Measurements from ENCODE around the gene FAM217B.

The FAM217B gene

GRCh38 chr20:59984541-59984940 is 44.4 kb downstream of the FAM217B start:
- no peak overlapping the region for H3K4me3 ChIP-seq (replicated peaks; ENCODE audit: insufficient read depth, low read length)
- peak in 1 of 2 experiments; percentile 62 for DNase-seq (ENCODE audit: low read depth in 1 of 2, low spot score in 1 of 2)
- no peak for TF ChIP-seq REST (IDR thresholded peaks at IDR 0.05; ENCODE audit: insufficient replicate concordance, low read depth)
- TF ChIP-seq CTCF (IDR thresholded peaks at IDR 0.05; ENCODE audit: insufficient read depth, low read length): no peak
- no peak for TF ChIP-seq POLR2AphosphoS5 (IDR thresholded peaks at IDR 0.05; ENCODE audit: low read depth)
- TF ChIP-seq SPI1 (IDR thresholded peaks at IDR 0.05; ENCODE audit: borderline replicate concordance, low read depth): no peak
- TF ChIP-seq GABPA (IDR thresholded peaks at IDR 0.05; ENCODE audit: low read depth): no peak
- H3K27me3 ChIP-seq (ENCODE audit: insufficient read depth, poor library complexity, severe bottlenecking): no peaks in the 10 kb centered on the region
- peak overlapping the region; percentile 77 for H3K27ac ChIP-seq (replicated peaks)

GRCh38 chr20:59985164-59985563 is 45.0 kb downstream of the FAM217B start:
- Histone ChIP-seq H3K27me3 (ENCODE audit: insufficient read depth, poor library complexity, severe bottlenecking) (no peaks in the 10 kb centered on the region), H3K27ac (replicated peaks) (peak overlapping the region; percentile 77), H3K4me3 (replicated peaks; ENCODE audit: insufficient read depth, low read length) (no peak overlapping the region)
- no peak for DNase-seq (ENCODE audit: low read depth in 1 of 2, low spot score in 1 of 2)
- TF ChIP-seq POLR2AphosphoS5 (IDR thresholded peaks at IDR 0.05; ENCODE audit: low read depth) (no peak), GABPA (IDR thresholded peaks at IDR 0.05; ENCODE audit: low read depth) (no peak), REST (IDR thresholded peaks at IDR 0.05; ENCODE audit: insufficient replicate concordance, low read depth) (no peak), CTCF (IDR thresholded peaks at IDR 0.05; ENCODE audit: insufficient read depth, low read length) (no peak), SPI1 (IDR thresholded peaks at IDR 0.05; ENCODE audit: borderline replicate concordance, low read depth) (no peak)

DNA sequence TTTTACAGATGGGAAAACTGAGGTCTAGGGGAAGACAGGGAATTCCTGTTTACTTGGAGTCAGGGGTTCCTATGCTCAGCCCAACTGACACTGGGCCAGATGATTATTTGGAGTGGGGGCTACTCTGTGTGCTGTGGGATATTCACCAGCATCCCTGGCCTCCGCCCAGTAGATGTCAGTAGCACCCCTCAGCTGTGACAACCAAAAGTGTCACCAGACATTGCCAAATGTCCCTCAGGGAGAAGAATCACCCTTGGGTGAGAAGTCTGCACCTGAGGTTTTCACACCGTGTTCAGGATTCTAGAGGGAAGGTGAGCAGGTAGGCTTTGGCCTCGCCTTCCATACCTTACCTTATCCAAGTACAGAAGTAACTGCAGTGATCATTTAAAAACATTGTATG is 45.7 kb downstream of the FAM217B start:
- no peak for TF ChIP-seq REST (IDR thresholded peaks at IDR 0.05; ENCODE audit: insufficient replicate concordance, low read depth)
- no peak for TF ChIP-seq CTCF (IDR thresholded peaks at IDR 0.05; ENCODE audit: insufficient read depth, low read length)
- TF ChIP-seq SPI1 (IDR thresholded peaks at IDR 0.05; ENCODE audit: borderline replicate concordance, low read depth): no peak
- TF ChIP-seq GABPA (IDR thresholded peaks at IDR 0.05; ENCODE audit: low read depth): no peak
- TF ChIP-seq POLR2AphosphoS5 (IDR thresholded peaks at IDR 0.05; ENCODE audit: low read depth): no peak
- no peak overlapping the region for H3K4me3 ChIP-seq (replicated peaks; ENCODE audit: insufficient read depth, low read length)
- no peaks in the 10 kb centered on the region for H3K27me3 ChIP-seq (ENCODE audit: insufficient read depth, poor library complexity, severe bottlenecking)
- peak in 1 of 2 experiments; percentile 60 for DNase-seq (ENCODE audit: low read depth in 1 of 2, low spot score in 1 of 2)
- peak overlapping the region; percentile 77; the same call in 1 of the 2 replicates for H3K27ac ChIP-seq (replicated peaks)

Data from HL-60 (cell line).